Measurements from ENCODE around the gene RAB40B. TPM values are rescaled to one million over a fixed set of nuclear protein-coding genes. Genes with fewer than 3 reads are reported as not detected.
"Not testable (repeated sequence)": the region's sequence is repeated elsewhere in the genome, so short reads cannot be mapped to it uniquely, and the experiment has no call there.

The RAB40B gene, protein sequence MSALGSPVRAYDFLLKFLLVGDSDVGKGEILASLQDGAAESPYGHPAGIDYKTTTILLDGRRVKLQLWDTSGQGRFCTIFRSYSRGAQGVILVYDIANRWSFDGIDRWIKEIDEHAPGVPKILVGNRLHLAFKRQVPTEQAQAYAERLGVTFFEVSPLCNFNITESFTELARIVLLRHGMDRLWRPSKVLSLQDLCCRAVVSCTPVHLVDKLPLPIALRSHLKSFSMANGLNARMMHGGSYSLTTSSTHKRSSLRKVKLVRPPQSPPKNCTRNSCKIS
- 5.9 and 6.3 TPM in 2 replicates for total RNA-seq (2022)
- percentile 33 among the genes with signal in this experiment for Bru-seq, nascent RNA
- percentile 41 among the genes with signal in this experiment for BruChase-seq, experiment 1, labeled RNA remaining after a 6-hour chase
- percentile 36 among the genes with signal in this experiment for BruChase-seq, experiment 2, labeled RNA remaining after a 2-hour chase
- long read RNA-seq, transcript RAB40B-206 (6 exons, 3,859 nt), result major isoform, 16 of 24 reads
- long read RNA-seq, partial matches to known transcripts, result 2 of 24 reads
- long read RNA-seq, other reads (novel, unspliced or antisense), result 2 of 24 reads

GRCh38 chr17:82698065-82698973 lies at the start of gene RAB40B:
TSS of gene RAB40B (minus strand) at chr17:82698698. CDS start at chr17:82698596, 102 bp downstream.
- H3K36me3 Mint-ChIP-seq (ENCODE audit: insufficient read depth, unreplicated experiment), result peaks cover 13% of the 10 kb centered on the region
- H3K9me3 Mint-ChIP-seq (ENCODE audit: unreplicated experiment), result peaks cover 9% of the 10 kb centered on the region
- no peaks in the 10 kb centered on the region for H3K4me1 Mint-ChIP-seq (ENCODE audit: insufficient read depth, unreplicated experiment)
- H3K4me3 Mint-ChIP-seq (ENCODE audit: unreplicated experiment), result peak within 1 kb of the TSS; percentile 76
- ChIA-PET CTCF (interaction anchor here (0.6 to 0.7 kb wide), 2 partner anchors 77 to 314 kb away, joined by 3 read pairs; no protein-coding TSS in a partner anchor), POLR2A (interaction anchor here (0.5 to 2.5 kb wide), 7 partner anchors 9 to 427 kb away, joined by 3 to 11 read pairs (median 4); partner anchors contain the start of gene FN3KRP)
- no peaks in the 10 kb centered on the region for H3K27me3 Mint-ChIP-seq (ENCODE audit: insufficient read depth, unreplicated experiment)
- no peak within 1 kb of the TSS for H3K27ac Mint-ChIP-seq (ENCODE audit: low read depth, unreplicated experiment)
- no peak for TF ChIP-seq CTCF (IDR thresholded peaks at IDR 0.05; ENCODE audit: unreplicated experiment)
- no TSS peak for BruUV-seq (replicated peaks)
- peak; percentile 97 for DNase-seq (ENCODE audit: unreplicated experiment)
- intact Hi-C loops (cut with micrococcal nuclease), result loop anchor here (5.0 kb wide), 1 partner anchor 51 kb away; the partner anchor contains the start of gene WDR45B

- Mint-ChIP-seq H3K9me3 (ENCODE audit: unreplicated experiment) (no peaks in the 10 kb centered on the region), H3K4me3 (ENCODE audit: unreplicated experiment) (no peak overlapping the region), H3K27me3 (ENCODE audit: insufficient read depth, unreplicated experiment) (no peaks in the 10 kb centered on the region), H3K4me1 (ENCODE audit: insufficient read depth, unreplicated experiment) (no peaks in the 10 kb centered on the region), H3K27ac (ENCODE audit: low read depth, unreplicated experiment) (no peak overlapping the region), H3K36me3 (ENCODE audit: insufficient read depth, unreplicated experiment) (peaks cover 4% of the 10 kb centered on the region)
- no peak for TF ChIP-seq CTCF (IDR thresholded peaks at IDR 0.05; ENCODE audit: unreplicated experiment)
- ChIA-PET CTCF (no interaction called here), POLR2A (no interaction called here)
- no TSS peak for BruUV-seq (replicated peaks)
- DNase-seq (ENCODE audit: unreplicated experiment), result no peak
- intact Hi-C loops (cut with micrococcal nuclease), result no loop called here
Observed at GRCh38 chr17:82745524-82745923, 47.0 kb upstream of the RAB40B start.

GRCh38 chr17:82744736-82745135 lies 46.2 kb upstream of the RAB40B start:
- H3K9me3 Mint-ChIP-seq (ENCODE audit: unreplicated experiment); H3K4me3 Mint-ChIP-seq (ENCODE audit: unreplicated experiment); H3K4me1 Mint-ChIP-seq (ENCODE audit: insufficient read depth, unreplicated experiment); H3K36me3 Mint-ChIP-seq (ENCODE audit: insufficient read depth, unreplicated experiment); H3K27ac Mint-ChIP-seq (ENCODE audit: low read depth, unreplicated experiment); intact Hi-C loops (cut with micrococcal nuclease); CTCF ChIA-PET; H3K27me3 Mint-ChIP-seq (ENCODE audit: insufficient read depth, unreplicated experiment); BruUV-seq (replicated peaks); DNase-seq (ENCODE audit: unreplicated experiment); POLR2A ChIA-PET: not testable (repeated sequence)

DNA sequence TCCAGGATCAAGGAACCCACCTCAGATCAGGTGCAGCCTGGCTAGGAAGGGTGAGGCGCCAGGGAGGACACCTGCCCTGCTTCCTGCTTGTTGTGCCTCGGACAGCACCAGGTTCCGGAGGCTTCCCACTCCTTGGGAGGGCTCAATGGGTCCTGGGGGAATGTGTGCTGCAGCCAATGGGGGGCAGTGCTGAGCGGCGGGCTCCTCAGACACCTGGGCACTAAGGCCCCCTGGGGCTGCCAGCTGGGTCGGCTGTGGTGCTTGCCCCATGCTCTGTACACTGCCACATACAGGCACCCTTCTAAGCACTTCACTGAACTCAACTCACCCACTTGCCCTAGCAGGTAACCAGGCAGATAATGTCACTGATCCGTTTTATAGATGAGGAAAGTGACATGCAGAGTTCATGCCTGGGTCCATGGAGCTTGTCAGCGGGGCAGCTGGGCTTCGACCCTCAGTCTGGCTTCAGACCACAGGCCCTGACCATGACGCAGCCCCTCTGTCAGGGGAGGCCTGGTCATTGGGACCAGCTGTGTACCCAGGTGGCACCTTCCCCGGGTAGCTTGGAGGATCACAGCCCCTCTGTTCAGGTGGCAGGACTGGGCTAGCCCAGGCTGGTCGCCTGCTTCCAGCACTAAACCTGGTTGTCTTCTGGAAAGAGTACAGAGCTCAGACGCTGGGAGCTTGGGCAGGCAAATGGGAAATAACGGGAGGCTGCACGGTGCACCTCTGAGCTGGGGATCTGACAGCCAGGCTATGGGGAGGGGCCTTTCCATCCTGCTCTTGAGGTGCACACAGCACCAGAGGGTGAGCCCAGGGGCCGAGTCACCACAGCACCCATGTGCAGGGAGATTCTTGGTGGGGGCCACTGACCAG lies 45.1 kb upstream of the RAB40B start:
- intact Hi-C loops (cut with micrococcal nuclease), result no loop called here
- CTCF ChIA-PET, result no interaction called here
- Mint-ChIP-seq H3K27ac (ENCODE audit: low read depth, unreplicated experiment) (no peak overlapping the region), H3K9me3 (ENCODE audit: unreplicated experiment) (no peaks in the 10 kb centered on the region), H3K4me3 (ENCODE audit: unreplicated experiment) (no peak overlapping the region), H3K36me3 (ENCODE audit: insufficient read depth, unreplicated experiment) (peaks cover 8% of the 10 kb centered on the region), H3K4me1 (ENCODE audit: insufficient read depth, unreplicated experiment) (no peaks in the 10 kb centered on the region), H3K27me3 (ENCODE audit: insufficient read depth, unreplicated experiment) (no peaks in the 10 kb centered on the region)
- no peak for TF ChIP-seq CTCF (IDR thresholded peaks at IDR 0.05; ENCODE audit: unreplicated experiment)
- POLR2A ChIA-PET, result interaction anchor here (0.6 to 0.7 kb wide), 2 partner anchors 22 to 42 kb away, joined by 3 read pairs; no protein-coding TSS in a partner anchor
- BruUV-seq (replicated peaks), result no TSS peak
- DNase-seq (ENCODE audit: unreplicated experiment), result no peak
